Measurements from ENCODE around the gene SLC2A3. TPM values are rescaled to one million over a fixed set of nuclear protein-coding genes. Genes with fewer than 3 reads are reported as not detected.
"Not testable (repeated sequence)": the region's sequence is repeated elsewhere in the genome, so short reads cannot be mapped to it uniquely, and the experiment has no call there.

SLC2A3 gene
- total and polyA plus RNA-seq, 9 of the 15 experiments (the other 6 are each of a cell fraction or from before 2014, with no cell fraction given): 67.3 to 491 (median 104) TPM

- H3K9ac ChIP-seq (ENCODE audit: insufficient read depth in 1 of 2, low read depth in 2 of 2, low read length in 2 of 2); ATAC-seq; CTCF ChIA-PET (ENCODE audit: low intra/inter-chr PET ratio); H3K4me2 ChIP-seq (ENCODE audit: insufficient read depth, low read length); H4K20me1 ChIP-seq (replicated peaks; ENCODE audit: control insufficient read depth, insufficient read depth, low read length); intact Hi-C loops (cut with micrococcal nuclease); H3K9me1 ChIP-seq (ENCODE audit: control insufficient read depth, insufficient read depth, low read length); in situ Hi-C loops (cut with MboI); H3K4me3 ChIP-seq; DNase-seq (ENCODE audit: extremely low read depth in 1 of 4, low spot score in 3 of 4); H3K4me1 ChIP-seq (replicated peaks in 1 of 2; ENCODE audit: control insufficient read depth in 2 of 2, insufficient read depth in 2 of 2, low read length in 2 of 2); FAIRE-seq; H2AFZ ChIP-seq (ENCODE audit: low read depth, low read length); BruUV-seq (replicated peaks); H3K27ac ChIP-seq (ENCODE audit: extremely low read depth, low read depth, low read length); H3K27me3 ChIP-seq (ENCODE audit: control insufficient read depth in 2 of 2, insufficient read depth in 2 of 2, low read length in 2 of 2); H3K9me3 ChIP-seq (replicated peaks; ENCODE audit: control insufficient read depth, insufficient read depth, low read depth, low read length): not testable (repeated sequence)
- POLR2A ChIA-PET: interaction anchor here (0.7 to 1.1 kb wide), 2 partner anchors 10 to 883 kb away, joined by 4 read pairs; partner anchors contain the start of gene SLC2A3
- 83% methylated on average over 4 of the region's 5 CpGs for WGBS (ENCODE audit: insufficient coverage, low coverage, missing lambda C conversion rate)
- Histone ChIP-seq H3K79me2 (ENCODE audit: control insufficient read depth, insufficient read depth, low read length) (peaks cover 12% of the 10 kb centered on the region), H3K36me3 (ENCODE audit: control insufficient read depth, insufficient read depth, low read length) (peaks cover 92% of the 10 kb centered on the region)
- TF ChIP-seq POLR2A (conservative IDR thresholded peaks at IDR 0.05): peak; percentile 64
- peak; percentile 69; the same call in 1 of the 2 replicates for TF ChIP-seq POLR2AphosphoS5 (IDR thresholded peaks at IDR 0.05; ENCODE audit: control insufficient read depth, insufficient read depth, low read depth, low read length)
- TF ChIP-seq POLR2B (IDR thresholded peaks at IDR 0.05; ENCODE audit: low read depth, partially characterized antibody): peak; percentile 21
- peak; percentile 59 for TF ChIP-seq SUPT5H (IDR thresholded peaks at IDR 0.05)
Measured at GRCh38 chr12:7926068-7926666, 9.8 kb downstream of the SLC2A3 start.

Measured in K562 (cell line).